Ishikawa (cell line): ENCODE measurements around the gene STPG1.

Experiments
- CEBPB ChIP-seq: IDR thresholded peaks from 2 replicates; pipeline ENCODE4 v1.6.1; 2012
- EGR1 ChIP-seq: IDR thresholded peaks from 2 replicates; pipeline ENCODE4 v1.6.1; 2012
- EP300 ChIP-seq: IDR thresholded peaks from 2 replicates; pipeline ENCODE4 v1.6.1; 2012; ENCODE audit warnings: borderline replicate concordance
- FOXM1 ChIP-seq: IDR thresholded peaks from 2 replicates; pipeline ENCODE4 v1.6.1; 2012; ENCODE audit warnings: low read depth, borderline replicate concordance
- YY1 ChIP-seq: IDR thresholded peaks from 2 replicates; pipeline ENCODE4 v1.6.1; 2012; ENCODE audit warnings: low read depth
- ZBTB7A ChIP-seq: IDR thresholded peaks from 2 replicates; pipeline ENCODE4 v1.6.1; 2012; ENCODE audit warnings: low read depth
- TF ChIP-seq, protein P1 (sequence below): IDR thresholded peaks from 2 replicates; pipeline ENCODE4 v1.6.1; 2012; ENCODE audit warnings: low read depth, mild to moderate bottlenecking
- TF ChIP-seq, protein P2 (sequence below): IDR thresholded peaks from 2 replicates; pipeline ENCODE4 v1.6.1; 2012

- TF ChIP-seq, protein P1, sequence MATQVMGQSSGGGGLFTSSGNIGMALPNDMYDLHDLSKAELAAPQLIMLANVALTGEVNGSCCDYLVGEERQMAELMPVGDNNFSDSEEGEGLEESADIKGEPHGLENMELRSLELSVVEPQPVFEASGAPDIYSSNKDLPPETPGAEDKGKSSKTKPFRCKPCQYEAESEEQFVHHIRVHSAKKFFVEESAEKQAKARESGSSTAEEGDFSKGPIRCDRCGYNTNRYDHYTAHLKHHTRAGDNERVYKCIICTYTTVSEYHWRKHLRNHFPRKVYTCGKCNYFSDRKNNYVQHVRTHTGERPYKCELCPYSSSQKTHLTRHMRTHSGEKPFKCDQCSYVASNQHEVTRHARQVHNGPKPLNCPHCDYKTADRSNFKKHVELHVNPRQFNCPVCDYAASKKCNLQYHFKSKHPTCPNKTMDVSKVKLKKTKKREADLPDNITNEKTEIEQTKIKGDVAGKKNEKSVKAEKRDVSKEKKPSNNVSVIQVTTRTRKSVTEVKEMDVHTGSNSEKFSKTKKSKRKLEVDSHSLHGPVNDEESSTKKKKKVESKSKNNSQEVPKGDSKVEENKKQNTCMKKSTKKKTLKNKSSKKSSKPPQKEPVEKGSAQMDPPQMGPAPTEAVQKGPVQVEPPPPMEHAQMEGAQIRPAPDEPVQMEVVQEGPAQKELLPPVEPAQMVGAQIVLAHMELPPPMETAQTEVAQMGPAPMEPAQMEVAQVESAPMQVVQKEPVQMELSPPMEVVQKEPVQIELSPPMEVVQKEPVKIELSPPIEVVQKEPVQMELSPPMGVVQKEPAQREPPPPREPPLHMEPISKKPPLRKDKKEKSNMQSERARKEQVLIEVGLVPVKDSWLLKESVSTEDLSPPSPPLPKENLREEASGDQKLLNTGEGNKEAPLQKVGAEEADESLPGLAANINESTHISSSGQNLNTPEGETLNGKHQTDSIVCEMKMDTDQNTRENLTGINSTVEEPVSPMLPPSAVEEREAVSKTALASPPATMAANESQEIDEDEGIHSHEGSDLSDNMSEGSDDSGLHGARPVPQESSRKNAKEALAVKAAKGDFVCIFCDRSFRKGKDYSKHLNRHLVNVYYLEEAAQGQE: no peak
- TF ChIP-seq, protein P2, sequence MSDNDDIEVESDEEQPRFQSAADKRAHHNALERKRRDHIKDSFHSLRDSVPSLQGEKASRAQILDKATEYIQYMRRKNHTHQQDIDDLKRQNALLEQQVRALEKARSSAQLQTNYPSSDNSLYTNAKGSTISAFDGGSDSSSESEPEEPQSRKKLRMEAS: no peak
- TF ChIP-seq YY1 (no peak), FOXM1 (no peak), ZBTB7A (no peak), EP300 (no peak), EGR1 (no peak), CEBPB (no peak)
Observed at GRCh38 chr1:24329797-24330543, 83.6 kb downstream of the STPG1 start.
